ENCODE measurements around the gene YTHDF1.

- TF ChIP-seq POLR2A (IDR thresholded peaks at IDR 0.05) (no peak), CTCF (IDR thresholded peaks at IDR 0.05) (no peak)
These were observed 36.0 kb downstream of the YTHDF1 start for GRCh38 chr20:63179687-63180568.

All from upper lobe of left lung (tissue), 4 donors.